B cell (primary cell): ENCODE measurements around the gene PEX11G. TPM values are rescaled to one million over a fixed set of nuclear protein-coding genes. Genes with fewer than 3 reads are reported as not detected.

Experiments used
- ATAC-seq: fragments of 200-7000 bp; cut with Tn5 transposase; one replicate; pipeline ENCODE4 v1.10.0; 2021; ENCODE audit warnings: low read depth, mild to moderate bottlenecking, moderate number of reproducible peaks, moderate library complexity
- CTCF ChIA-PET: fragments of 350-600 bp; sonication (Branson Sonifier 250); formaldehyde crosslinking; loops from one replicate; lab custom pipeline; 2021; ENCODE audit warnings: antibody characterized with exemption, inconsistent platforms; lab: Charles Lee
- POLR2A ChIA-PET: fragments of 350-600 bp; sonication (Branson Sonifier 250); formaldehyde crosslinking; loops from one replicate; lab custom pipeline; 2021; ENCODE audit warnings: antibody characterized with exemption; lab: Charles Lee
- DNase-seq: peaks from one replicate; pipeline ENCODE4 v3.0.0; 2013
- H2AFZ ChIP-seq: 2 replicates; pipeline ENCODE4 v1.6.1; 2012; ENCODE audit warnings: mild to moderate bottlenecking, low read depth, low read length; ENCODE audit not compliant: insufficient read depth, poor library complexity, severe bottlenecking
- H3K27ac ChIP-seq, 2 donors: 1 replicate in 1 of 2; 2 replicates in 1 of 2; pipeline ENCODE4 v1.5.1; 2012 to 2013; ENCODE audit warnings: low read length in 2 of 2, mild to moderate bottlenecking in 2 of 2, moderate library complexity in 1 of 2
- H3K27me3 ChIP-seq, 4 experiments: fragments of 200-600 bp in 1 of 4; sonication (generic) in 1 of 4; replicated peaks in 1 of 4; 1 replicate in 2 of 4; 2 replicates in 2 of 4; pipeline versions ENCODE4 v1.6.1 to v1.7.0; 2013 to 2016; ENCODE audit warnings: low read length in 3 of 4, mild to moderate bottlenecking in 2 of 4, mixed read lengths in 1 of 4, moderate library complexity in 1 of 4; ENCODE audit not compliant: insufficient read depth in 4 of 4, control insufficient read depth in 3 of 4; ENCODE audit errors: control extremely low read depth in 1 of 4
- H3K36me3 ChIP-seq, 2 experiments: replicated peaks in 1 of 2; 1 replicate in 1 of 2; 2 replicates in 1 of 2; pipeline versions ENCODE4 v1.6.1 to v1.7.1; 2013; ENCODE audit warnings: low read length in 1 of 2; ENCODE audit not compliant: insufficient read depth in 2 of 2, control insufficient read depth in 1 of 2; ENCODE audit errors: control extremely low read depth in 1 of 2, extremely low read depth in 1 of 2
- H3K4me1 ChIP-seq, 2 donors: fragments of 200-600 bp in 1 of 2; sonication (generic) in 1 of 2; 1 replicate in 1 of 2; 2 replicates in 1 of 2; pipeline versions ENCODE4 v1.5.1 to v1.6.1; 2013 to 2017; ENCODE audit warnings: low read length in 2 of 2; ENCODE audit not compliant: control insufficient read depth in 2 of 2, insufficient read depth in 2 of 2
- H3K4me2 ChIP-seq: replicated peaks from 2 replicates; pipeline ENCODE3; 2012; ENCODE audit warnings: mild to moderate bottlenecking, low read depth, low read length; ENCODE audit not compliant: poor library complexity, severe bottlenecking
- H3K4me3 ChIP-seq, 5 experiments: fragments of 200-600 bp in 1 of 5; sonication (generic) in 1 of 5; 1 replicate in 3 of 5; 2 replicates in 2 of 5; pipeline versions ENCODE4 v1.5.1 to v1.7.0; 2011 to 2016; ENCODE audit warnings: low read length in 4 of 5, mild to moderate bottlenecking in 4 of 5, low read depth in 2 of 5, control low read depth in 1 of 5, moderate library complexity in 1 of 5; ENCODE audit not compliant: insufficient read depth in 1 of 5; ENCODE audit errors: control extremely low read depth in 1 of 5, extremely low read depth in 1 of 5
- H3K79me2 ChIP-seq: fragments of 200-600 bp; sonication (generic); one replicate; pipeline ENCODE4 v1.6.0; 2016; ENCODE audit warnings: low read length; ENCODE audit not compliant: control insufficient read depth, insufficient read depth
- H3K9ac ChIP-seq: fragments of 200-600 bp; sonication (generic); 2 replicates; pipeline ENCODE4 v1.6.1; 2017; ENCODE audit warnings: mild to moderate bottlenecking, low read length, moderate library complexity
- H3K9me3 ChIP-seq, 3 donors: one replicate each; pipeline versions ENCODE4 v1.6.1 to v1.7.1; 2013; ENCODE audit warnings: low read length in 2 of 3; ENCODE audit not compliant: control insufficient read depth in 2 of 3, insufficient read depth in 1 of 3; ENCODE audit errors: control extremely low read depth in 1 of 3
- H4K20me1 ChIP-seq: 2 replicates; pipeline ENCODE4 v1.6.0; 2012; ENCODE audit warnings: mild to moderate bottlenecking, low read length; ENCODE audit not compliant: insufficient read depth, control insufficient read depth, poor library complexity, severe bottlenecking
- H3K27ac Mint-ChIP-seq: one replicate; pipeline ENCODE4 v1.8.0; 2021; ENCODE audit warnings: mixed read lengths
- H3K27me3 Mint-ChIP-seq: one replicate; pipeline ENCODE4 v1.8.0; 2021; ENCODE audit warnings: mixed read lengths
- H3K4me1 Mint-ChIP-seq: one replicate; pipeline ENCODE4 v1.8.0; 2021; ENCODE audit warnings: mixed read lengths
- H3K4me3 Mint-ChIP-seq: one replicate; pipeline ENCODE4 v1.8.0; 2021; ENCODE audit warnings: mixed read lengths
- H3K9me3 Mint-ChIP-seq: one replicate; pipeline ENCODE4 v1.8.0; 2022; ENCODE audit warnings: mixed read lengths; ENCODE audit not compliant: insufficient read depth
- EZH2 ChIP-seq: IDR thresholded peaks from 2 replicates; pipeline ENCODE4 v1.6.1; 2012; ENCODE audit warnings: borderline replicate concordance, low read depth, mild to moderate bottlenecking, moderate library complexity, low read length; ENCODE audit not compliant: insufficient read depth, poor library complexity, severe bottlenecking
- WGBS: methylation state at CpG from one replicate; pipeline ENCODE4 v1.1.5; 2013; ENCODE audit warnings: missing lambda C conversion rate; ENCODE audit not compliant: insufficient coverage; 5-methylcytosine and 5-hydroxymethylcytosine counted together
- intact Hi-C: fragments of 100-400 bp; cut with micrococcal nuclease; formaldehyde crosslinking; loops from one replicate; pipeline ENCODE4 v1.10.0; 2022
- polyA plus RNA-seq: library from polyadenylated mRNA; depleted of rRNA; stranded (reverse); fragments of >200 nt; gene quantifications from 2 replicates; pipeline ENCODE4 v1.2.3, GENCODE V29; 2012
- total RNA-seq, 2 donors: library from RNA; stranded (reverse); fragments of 120-200 nt in 1 of 2; gene quantifications; 1 replicate in 1 of 2; 2 replicates in 1 of 2; pipeline versions ENCODE4 v1.2.3 to v1.2.4, GENCODE V29; 2013 to 2022
- TF ChIP-seq, protein P1 (sequence below): fragments of 200-600 bp; IDR thresholded peaks from one replicate; pipeline ENCODE4 v1.8.0; 2022; ENCODE audit warnings: antibody characterized with exemption, mild to moderate bottlenecking

Gene PEX11G
- total and polyA plus RNA-seq, 2 donors (not counting 1 experiment from before 2014, with no cell fraction given), result 0.40 to 0.62 TPM

DNA sequence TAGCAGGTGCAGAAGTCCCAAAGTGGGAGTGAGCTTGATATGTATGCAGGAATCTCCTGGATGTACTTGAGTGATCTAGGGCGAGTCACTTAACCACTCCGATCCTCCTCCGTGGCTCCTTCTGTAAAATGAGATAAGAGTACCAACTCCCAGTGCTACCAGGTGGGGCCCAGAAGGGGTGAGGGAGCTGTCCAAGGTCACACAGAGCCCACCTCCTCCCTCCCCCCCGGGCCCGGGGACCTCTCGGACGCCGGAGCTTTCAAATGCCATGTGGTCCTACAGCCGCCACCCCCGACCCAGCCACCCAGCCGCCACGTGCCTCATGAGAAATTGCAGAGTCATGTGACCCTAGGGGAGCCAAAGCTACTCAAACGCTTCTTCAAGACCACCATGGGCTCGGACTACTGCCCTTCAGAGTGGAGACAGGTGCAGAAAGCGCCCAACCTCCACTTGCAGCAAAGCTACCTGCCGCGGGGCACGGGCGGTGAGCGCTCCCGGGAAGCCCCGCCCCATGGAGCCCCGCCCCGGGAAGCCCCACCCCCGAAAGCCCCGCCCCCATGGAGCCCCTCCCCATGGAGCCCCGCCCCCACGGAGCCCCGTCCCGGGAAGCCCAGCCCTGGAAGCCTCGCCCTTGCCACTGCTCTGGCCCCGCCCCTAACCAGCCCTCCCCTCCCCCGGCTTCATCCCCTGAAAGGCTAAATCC lies 17.0 kb upstream of the PEX11G start:
- Histone ChIP-seq H3K9me3 (peaks cover 0 to 18% (median 0%) of the 10 kb centered on the region in 3 donors), H3K4me3 (peak overlapping the region in 1 of 5 experiments; percentile 24), H4K20me1 (no peaks in the 10 kb centered on the region), H3K79me2 (no peaks in the 10 kb centered on the region), H3K4me1 (peaks cover 16 to 18% of the 10 kb centered on the region in 2 donors), H3K27ac (no peak overlapping the region), H2AFZ (peak overlapping the region; percentile 0), H3K4me2 (peak overlapping the region; percentile 53), H3K9ac (peak overlapping the region; percentile 15), H3K36me3 (no peaks in the 10 kb centered on the region), H3K27me3 (peaks cover 0 to 58% (median 25%) of the 10 kb centered on the region in 4 experiments)
- H3K27me3 Mint-ChIP-seq, result peaks cover 40% of the 10 kb centered on the region
- no peak for TF ChIP-seq EZH2
- TF ChIP-seq, protein P1, sequence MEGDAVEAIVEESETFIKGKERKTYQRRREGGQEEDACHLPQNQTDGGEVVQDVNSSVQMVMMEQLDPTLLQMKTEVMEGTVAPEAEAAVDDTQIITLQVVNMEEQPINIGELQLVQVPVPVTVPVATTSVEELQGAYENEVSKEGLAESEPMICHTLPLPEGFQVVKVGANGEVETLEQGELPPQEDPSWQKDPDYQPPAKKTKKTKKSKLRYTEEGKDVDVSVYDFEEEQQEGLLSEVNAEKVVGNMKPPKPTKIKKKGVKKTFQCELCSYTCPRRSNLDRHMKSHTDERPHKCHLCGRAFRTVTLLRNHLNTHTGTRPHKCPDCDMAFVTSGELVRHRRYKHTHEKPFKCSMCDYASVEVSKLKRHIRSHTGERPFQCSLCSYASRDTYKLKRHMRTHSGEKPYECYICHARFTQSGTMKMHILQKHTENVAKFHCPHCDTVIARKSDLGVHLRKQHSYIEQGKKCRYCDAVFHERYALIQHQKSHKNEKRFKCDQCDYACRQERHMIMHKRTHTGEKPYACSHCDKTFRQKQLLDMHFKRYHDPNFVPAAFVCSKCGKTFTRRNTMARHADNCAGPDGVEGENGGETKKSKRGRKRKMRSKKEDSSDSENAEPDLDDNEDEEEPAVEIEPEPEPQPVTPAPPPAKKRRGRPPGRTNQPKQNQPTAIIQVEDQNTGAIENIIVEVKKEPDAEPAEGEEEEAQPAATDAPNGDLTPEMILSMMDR, result no peak
- H3K4me3 Mint-ChIP-seq, result peak overlapping the region; percentile 29
- ATAC-seq, result no peak
- peaks cover 12% of the 10 kb centered on the region for H3K4me1 Mint-ChIP-seq
- ChIA-PET POLR2A (interaction anchor here (0.7 kb wide), 1 partner anchor 176 kb away, joined by 4 read pairs; no protein-coding TSS in a partner anchor), CTCF (no interaction called here)
- H3K27ac Mint-ChIP-seq, result no peak overlapping the region
- no peak for DNase-seq
- no peaks in the 10 kb centered on the region for H3K9me3 Mint-ChIP-seq
- WGBS, result 5% methylated on average over 19 of the region's 33 CpGs
- intact Hi-C loops, result loop anchor here (2.0 kb wide), 1 partner anchor 17 kb away; the partner anchor contains the start of gene PEX11G

DNA sequence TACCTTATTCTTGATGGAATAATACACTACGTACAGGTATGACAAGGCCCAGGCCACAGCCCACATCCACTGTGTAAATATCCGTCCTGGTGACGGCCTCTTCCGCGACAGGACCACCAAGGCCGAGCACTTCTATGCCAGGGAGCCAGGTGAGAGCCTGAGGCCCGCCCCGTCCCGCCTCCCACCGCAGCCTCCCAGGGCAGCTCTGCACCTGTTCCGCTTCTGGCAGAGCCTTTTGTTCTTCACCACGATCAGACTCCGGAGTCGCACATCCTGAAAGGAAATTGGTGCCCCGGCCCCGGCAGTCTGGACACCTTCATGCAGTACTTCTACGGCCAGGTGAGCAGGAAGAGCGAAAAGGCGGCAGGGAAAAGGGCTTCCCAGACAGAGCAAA lies 16.4 kb upstream of the PEX11G start:
- WGBS, result 25% methylated on average over 19 of the region's 19 CpGs
- H3K4me2 ChIP-seq, result peak overlapping the region; percentile 53
- POLR2A ChIA-PET, result no interaction called here
- no peaks in the 10 kb centered on the region for H4K20me1 ChIP-seq
- peaks cover 12% of the 10 kb centered on the region for H3K4me1 Mint-ChIP-seq
- peak overlapping the region; percentile 15 for H3K9ac ChIP-seq
- peaks cover 20 to 21% of the 10 kb centered on the region in 2 donors for H3K4me1 ChIP-seq
- H3K27ac ChIP-seq, result no peak overlapping the region
- ATAC-seq (no peak), DNase-seq (no peak)
- H3K27me3 Mint-ChIP-seq, result peaks cover 38% of the 10 kb centered on the region
- no peaks in the 10 kb centered on the region for H3K79me2 ChIP-seq
- CTCF ChIA-PET, result no interaction called here
- peak overlapping the region; percentile 29 for H3K4me3 Mint-ChIP-seq
- peaks cover 0 to 62% (median 26%) of the 10 kb centered on the region in 4 experiments for H3K27me3 ChIP-seq
- H3K9me3 Mint-ChIP-seq, result no peaks in the 10 kb centered on the region
- intact Hi-C loops, result loop anchor here (2.0 kb wide), 1 partner anchor 16 kb away; the partner anchor contains the start of gene PEX11G
- no peak overlapping the region for H3K27ac Mint-ChIP-seq
- H3K36me3 ChIP-seq, result no peaks in the 10 kb centered on the region
- H3K4me3 ChIP-seq, result no peak overlapping the region
- H3K9me3 ChIP-seq, result peaks cover 0 to 18% (median 0%) of the 10 kb centered on the region in 3 donors
- TF ChIP-seq EZH2, result no peak
- TF ChIP-seq, protein P1, result no peak
- peak overlapping the region; percentile 0 for H2AFZ ChIP-seq
